MM.1S (cell line): Measurements from ENCODE around the gene YWHAE.
"Not testable (repeated sequence)": the region's sequence is repeated elsewhere in the genome, so short reads cannot be mapped to it uniquely, and the experiment has no call there.

Source experiments
- DNase-seq: peaks from one replicate; pipeline ENCODE4 v3.0.0-alpha.2; 2015
- H2AFZ ChIP-seq: fragments of 300-600 bp; sonication (generic); 2 replicates; pipeline ENCODE4 v1.6.0; 2016; ENCODE audit warnings: antibody characterized with exemption, low read length
- H3F3A ChIP-seq: fragments of 300-600 bp; sonication (generic); 2 replicates; pipeline ENCODE4 v1.6.1; 2016; ENCODE audit warnings: mild to moderate bottlenecking, antibody characterized with exemption, low read length, moderate library complexity, mixed read lengths; ENCODE audit not compliant: insufficient read depth
- H3K27ac ChIP-seq: fragments of 300-600 bp; sonication (generic); 2 replicates; pipeline ENCODE4 v1.5.1; 2016; ENCODE audit warnings: mild to moderate bottlenecking, low read length
- H3K27me3 ChIP-seq: fragments of 300-600 bp; sonication (generic); replicated peaks from 2 replicates; pipeline ENCODE4 v1.6.0; 2016; ENCODE audit warnings: low read length; ENCODE audit not compliant: insufficient read depth
- H3K36me3 ChIP-seq: fragments of 300-600 bp; sonication (generic); replicated peaks from 2 replicates; pipeline ENCODE4 v1.6.1; 2016; ENCODE audit warnings: mild to moderate bottlenecking, low read length, mixed read lengths; ENCODE audit not compliant: insufficient read depth
- H3K4me1 ChIP-seq: fragments of 300-600 bp; sonication (generic); 2 replicates; pipeline ENCODE4 v1.6.1; 2016; ENCODE audit warnings: low read length, mixed read lengths
- H3K4me2 ChIP-seq: fragments of 300-600 bp; sonication (generic); 2 replicates; pipeline ENCODE4 v1.6.0; 2016; ENCODE audit warnings: low read depth, low read length
- H3K4me3 ChIP-seq: fragments of 300-600 bp; sonication (generic); 2 replicates; pipeline ENCODE4 v1.5.1; 2016; ENCODE audit warnings: low read length, mixed read lengths
- H3K79me2 ChIP-seq: fragments of 300-600 bp; sonication (generic); 2 replicates; pipeline ENCODE4 v1.6.1; 2016; ENCODE audit warnings: mixed run types, low read length, mixed read lengths
- H3K9ac ChIP-seq: fragments of 300-600 bp; sonication (generic); 2 replicates; pipeline ENCODE4 v1.6.1; 2016; ENCODE audit warnings: low read length, mixed read lengths
- H3K9me2 ChIP-seq: fragments of 300-600 bp; sonication (generic); replicated peaks from 2 replicates; pipeline ENCODE4 v1.6.1; 2016; ENCODE audit warnings: mild to moderate bottlenecking, low read length, mixed read lengths; ENCODE audit not compliant: insufficient read depth
- H3K9me3 ChIP-seq: fragments of 300-600 bp; sonication (generic); replicated peaks from 2 replicates; pipeline ENCODE4 v1.6.1; 2016; ENCODE audit warnings: mild to moderate bottlenecking, low read length, mixed read lengths; ENCODE audit not compliant: insufficient read depth
- H4K20me1 ChIP-seq: fragments of 300-600 bp; sonication (generic); 2 replicates; pipeline ENCODE4 v1.6.1; 2016; ENCODE audit warnings: mild to moderate bottlenecking, low read length, moderate library complexity, mixed read lengths; ENCODE audit not compliant: insufficient read depth
- CTCF ChIP-seq: fragments of 300-600 bp; sonication (generic); IDR thresholded peaks from 2 replicates; pipeline ENCODE4 v1.5.1; 2016; ENCODE audit warnings: antibody characterized with exemption, low read length, mixed read lengths
- EZH2 ChIP-seq: fragments of 300-600 bp; sonication (generic); optimal IDR thresholded peaks from 2 replicates; pipeline ENCODE3; 2017; ENCODE audit warnings: low read depth, mild to moderate bottlenecking, antibody characterized with exemption, low read length, mixed read lengths
- EZH2phosphoT487 ChIP-seq: fragments of 300-600 bp; sonication (generic); IDR thresholded peaks from 2 replicates; pipeline ENCODE4 v1.6.1; 2018; ENCODE audit warnings: antibody characterized with exemption, low read length

The YWHAE gene

GRCh38 chr17:1312261-1312870, 87.7 kb downstream of the YWHAE start:
- H2AFZ ChIP-seq: no peak overlapping the region
- no peaks in the 10 kb centered on the region for H3K36me3 ChIP-seq
- DNase-seq: no peak
- no peaks in the 10 kb centered on the region for H3K79me2 ChIP-seq
- H3K27ac ChIP-seq: no peak overlapping the region
- H3F3A ChIP-seq: no peaks in the 10 kb centered on the region
- TF ChIP-seq EZH2phosphoT487 (no peak), EZH2 (no peak), CTCF (no peak)
- H3K9ac ChIP-seq: no peak overlapping the region
- no peaks in the 10 kb centered on the region for H3K4me1 ChIP-seq
- no peaks in the 10 kb centered on the region for H3K9me2 ChIP-seq
- H3K4me2 ChIP-seq: no peak overlapping the region
- H3K9me3 ChIP-seq: no peaks in the 10 kb centered on the region
- peaks cover 57% of the 10 kb centered on the region for H3K27me3 ChIP-seq
- H3K4me3 ChIP-seq: no peak overlapping the region
- no peaks in the 10 kb centered on the region for H4K20me1 ChIP-seq

DNA sequence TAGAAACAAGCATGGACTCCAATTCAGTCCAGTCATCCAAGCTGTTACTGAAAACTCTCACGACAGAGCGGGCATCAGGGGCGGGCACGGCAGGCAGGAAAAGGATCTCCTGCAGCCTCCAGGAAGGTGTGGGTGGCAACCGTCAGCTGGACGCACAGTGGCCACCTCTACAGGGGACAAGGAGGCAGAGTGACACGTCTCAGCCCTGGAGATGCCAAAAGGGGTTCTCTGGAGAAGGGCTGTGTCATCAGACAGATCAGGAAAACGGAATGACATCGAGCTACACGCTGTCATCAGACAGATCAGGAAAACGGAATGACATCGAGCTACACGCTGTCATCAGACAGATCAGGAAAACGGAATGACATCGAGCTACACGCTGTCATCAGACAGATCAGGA, 92.2 kb downstream of the YWHAE start:
- not testable (repeated sequence) for H2AFZ ChIP-seq, H3K4me2 ChIP-seq, H3F3A ChIP-seq, H3K9ac ChIP-seq, H3K4me3 ChIP-seq, H3K27ac ChIP-seq, DNase-seq, H3K79me2 ChIP-seq, H4K20me1 ChIP-seq, H3K4me1 ChIP-seq, H3K9me2 ChIP-seq, H3K9me3 ChIP-seq, H3K36me3 ChIP-seq
- H3K27me3 ChIP-seq: peaks cover 58% of the 10 kb centered on the region

DNA sequence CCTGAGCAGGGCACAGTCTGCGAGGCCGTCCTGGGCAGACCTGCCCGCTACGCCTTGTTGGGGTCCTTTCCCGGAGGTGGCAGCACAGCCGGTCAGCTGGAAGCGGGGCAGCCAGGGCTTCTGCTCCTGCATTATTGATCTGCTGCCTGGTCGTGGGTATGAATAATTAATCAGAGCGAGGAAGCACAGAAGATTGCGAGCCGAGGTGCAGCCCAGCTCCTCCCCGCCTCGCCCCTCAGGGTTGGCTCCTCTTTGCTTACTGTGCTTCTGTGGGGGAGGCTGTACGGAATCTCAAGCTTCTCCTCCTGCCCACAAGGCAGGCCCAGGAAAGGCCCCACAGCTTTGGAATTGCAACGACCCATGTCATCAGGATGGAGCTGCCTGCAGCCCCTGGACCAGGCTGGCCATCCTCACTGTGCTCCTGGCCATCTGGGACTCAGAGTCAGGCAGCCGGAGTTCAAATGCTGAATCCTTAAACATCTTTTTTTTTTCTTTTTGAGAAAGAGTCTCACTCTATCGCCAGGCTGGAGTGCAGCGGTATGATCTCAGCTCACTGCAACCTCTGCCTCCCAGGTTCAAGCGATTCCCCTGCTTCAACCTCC, 95.0 kb downstream of the YWHAE start:
- Histone ChIP-seq H3K9ac (no peak overlapping the region), H3K9me3 (no peaks in the 10 kb centered on the region), H2AFZ (no peak overlapping the region), H3K4me3 (no peak overlapping the region), H3K4me2 (no peak overlapping the region), H3K27me3 (peaks cover 74% of the 10 kb centered on the region), H3F3A (no peaks in the 10 kb centered on the region), H4K20me1 (no peaks in the 10 kb centered on the region), H3K9me2 (no peaks in the 10 kb centered on the region), H3K79me2 (no peaks in the 10 kb centered on the region), H3K27ac (no peak overlapping the region), H3K4me1 (no peaks in the 10 kb centered on the region), H3K36me3 (no peaks in the 10 kb centered on the region)
- DNase-seq: no peak
- no peak for TF ChIP-seq EZH2
- no peak for TF ChIP-seq CTCF
- TF ChIP-seq EZH2phosphoT487: no peak

DNA sequence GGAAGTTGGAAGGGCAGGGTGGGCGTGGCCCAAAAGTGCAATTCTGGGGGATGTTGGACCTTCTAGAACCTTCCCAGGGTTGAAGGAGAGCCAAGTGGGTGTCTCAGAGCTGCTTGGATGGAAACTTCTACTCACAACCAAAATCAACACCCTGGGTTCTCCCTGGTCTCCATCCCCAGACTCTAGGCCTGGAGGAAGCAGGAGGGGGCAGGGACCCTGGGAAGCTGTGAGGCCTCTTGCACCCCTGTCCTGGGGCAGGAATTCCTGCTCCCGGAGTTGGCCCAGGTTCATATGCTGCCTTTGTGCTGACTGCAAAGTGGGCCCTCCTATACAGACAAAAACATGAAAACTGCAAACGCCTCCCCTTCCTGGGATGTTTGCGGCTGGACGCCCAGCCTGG, 95.5 kb downstream of the YWHAE start:
- H3F3A ChIP-seq: no peaks in the 10 kb centered on the region

More for the DNA sequence above, 95.5 kb downstream of the YWHAE start:
- DNase-seq: no peak
- Histone ChIP-seq H2AFZ (no peak overlapping the region), H3K36me3 (no peaks in the 10 kb centered on the region), H3K9me3 (no peaks in the 10 kb centered on the region), H3K9ac (no peak overlapping the region), H3K9me2 (no peaks in the 10 kb centered on the region), H3K4me3 (no peak overlapping the region), H3K4me1 (no peaks in the 10 kb centered on the region), H3K27me3 (peaks cover 80% of the 10 kb centered on the region), H4K20me1 (no peaks in the 10 kb centered on the region), H3K4me2 (no peak overlapping the region), H3K27ac (no peak overlapping the region), H3K79me2 (no peaks in the 10 kb centered on the region)
- TF ChIP-seq EZH2 (no peak), EZH2phosphoT487 (no peak), CTCF (no peak)
